ENCODE measurements around the gene PRF1. TPM values are rescaled to one million over a fixed set of nuclear protein-coding genes. Genes with fewer than 3 reads are reported as not detected.
A peak's percentile ranks its signal among the peaks of the same experiment; 100 is the strongest.

The PRF1 gene
- total RNA-seq, 1 experiment from 2014 or later = 0.26 TPM

GRCh38 chr10:70566515-70567290 is 35.8 kb downstream of the PRF1 start:
- Histone ChIP-seq H3K79me2 (ENCODE audit: low read length) (no peaks in the 10 kb centered on the region), H3K36me3 (ENCODE audit: insufficient read depth, low read length) (peaks cover 8% of the 10 kb centered on the region; the same call in 1 of the 2 replicates), H3K9me2 (replicated peaks; ENCODE audit: insufficient read depth, low read length) (no peaks in the 10 kb centered on the region), H3K27me3 (ENCODE audit: low read length) (no peaks in the 10 kb centered on the region), H3K9ac (ENCODE audit: low read length) (no peak overlapping the region), H3K9me3 (ENCODE audit: low read length) (no peaks in the 10 kb centered on the region), H2AFZ (ENCODE audit: low read length) (no peak overlapping the region), H3K4me2 (ENCODE audit: low read depth, low read length, poor library complexity, severe bottlenecking) (no peak overlapping the region), H3K4me3 (ENCODE audit: low read length) (no peak overlapping the region), H4K20me1 (ENCODE audit: insufficient read depth, low read depth, low read length) (peaks cover 15% of the 10 kb centered on the region; the same call in 1 of the 2 replicates), H3K27ac (ENCODE audit: low read length) (no peak overlapping the region), H3K4me1 (ENCODE audit: low read length) (no peaks in the 10 kb centered on the region)
- no peak for DNase-seq

DNA sequence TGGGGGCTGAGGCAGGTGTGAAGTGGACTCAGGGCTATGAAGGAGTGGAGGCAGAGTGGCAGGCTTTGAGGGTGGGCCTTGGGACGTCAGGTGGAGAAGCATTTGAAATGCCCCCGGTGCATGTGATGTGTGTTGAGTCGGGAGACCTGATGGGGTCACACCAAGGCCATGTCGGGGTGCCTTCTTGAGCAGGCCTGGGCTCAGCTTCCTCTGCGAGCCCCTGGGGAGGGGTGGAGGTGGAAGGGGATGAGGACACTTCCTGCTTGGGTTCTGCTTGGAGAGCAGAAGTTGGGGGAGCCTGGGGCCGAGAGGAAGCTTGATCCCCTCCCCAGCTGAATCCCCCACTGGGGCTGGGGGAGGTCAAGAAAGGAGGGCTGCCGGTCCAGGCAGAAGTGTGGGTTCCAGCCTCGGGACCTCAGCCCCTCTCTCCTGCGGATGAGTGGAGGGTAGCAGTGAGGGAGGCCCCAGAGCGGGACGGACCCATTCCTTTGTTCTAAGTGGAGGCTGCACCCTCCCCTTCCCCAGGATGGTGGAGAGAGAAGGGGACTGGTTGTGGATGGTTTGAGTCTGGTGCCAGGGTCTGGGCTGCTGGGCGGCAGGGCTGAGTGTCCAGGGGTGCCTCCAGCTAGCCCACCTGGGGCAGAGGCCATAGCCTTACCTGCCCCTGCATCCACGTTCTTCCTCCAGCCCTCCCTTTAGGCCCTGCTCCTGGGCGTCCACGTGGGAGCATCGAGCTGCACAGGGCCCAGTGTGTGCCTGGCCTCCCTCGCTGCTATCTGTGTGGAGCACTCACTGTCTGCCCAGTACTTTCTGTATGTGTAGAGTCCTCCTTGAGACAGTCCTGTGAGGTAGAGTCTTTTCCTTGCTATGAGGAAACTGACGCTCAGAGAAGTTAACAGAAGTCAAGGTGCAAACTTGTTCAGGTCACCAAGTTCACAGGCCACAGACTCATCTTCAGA is 36.7 kb downstream of the PRF1 start:
- Histone ChIP-seq H3K9me2 (replicated peaks; ENCODE audit: insufficient read depth, low read length) (no peaks in the 10 kb centered on the region), H2AFZ (ENCODE audit: low read length) (no peak overlapping the region), H3K9ac (ENCODE audit: low read length) (no peak overlapping the region), H4K20me1 (ENCODE audit: insufficient read depth, low read depth, low read length) (peaks cover 15% of the 10 kb centered on the region; the same call in 1 of the 2 replicates), H3K79me2 (ENCODE audit: low read length) (no peaks in the 10 kb centered on the region), H3K27ac (ENCODE audit: low read length) (no peak overlapping the region), H3K4me2 (ENCODE audit: low read depth, low read length, poor library complexity, severe bottlenecking) (no peak overlapping the region), H3K4me3 (ENCODE audit: low read length) (no peak overlapping the region), H3K36me3 (ENCODE audit: insufficient read depth, low read length) (peaks cover 8% of the 10 kb centered on the region; the same call in 1 of the 2 replicates), H3K27me3 (ENCODE audit: low read length) (no peaks in the 10 kb centered on the region), H3K4me1 (ENCODE audit: low read length) (no peaks in the 10 kb centered on the region), H3K9me3 (ENCODE audit: low read length) (no peaks in the 10 kb centered on the region)
- DNase-seq = no peak

GRCh38 chr10:70564901-70565351 is 37.6 kb downstream of the PRF1 start:
- no peak overlapping the region for H3K9ac ChIP-seq (ENCODE audit: low read length)
- H3K9me3 ChIP-seq (ENCODE audit: low read length) = no peaks in the 10 kb centered on the region
- H3K4me3 ChIP-seq (ENCODE audit: low read length) = no peak overlapping the region
- H3K27ac ChIP-seq (ENCODE audit: low read length) = no peak overlapping the region
- H3K4me2 ChIP-seq (ENCODE audit: low read depth, low read length, poor library complexity, severe bottlenecking) = no peak overlapping the region
- no peaks in the 10 kb centered on the region for H3K79me2 ChIP-seq (ENCODE audit: low read length)
- no peaks in the 10 kb centered on the region for H3K4me1 ChIP-seq (ENCODE audit: low read length)
- H2AFZ ChIP-seq (ENCODE audit: low read length) = no peak overlapping the region
- peaks cover 11% of the 10 kb centered on the region; the same call in 1 of the 2 replicates for H4K20me1 ChIP-seq (ENCODE audit: insufficient read depth, low read depth, low read length)
- H3K36me3 ChIP-seq (ENCODE audit: insufficient read depth, low read length) = peaks cover 5% of the 10 kb centered on the region; the same call in 1 of the 2 replicates
- no peaks in the 10 kb centered on the region for H3K27me3 ChIP-seq (ENCODE audit: low read length)
- no peaks in the 10 kb centered on the region for H3K9me2 ChIP-seq (replicated peaks; ENCODE audit: insufficient read depth, low read length)
- peak; percentile 70 for DNase-seq

GRCh38 chr10:70564113-70564725 is 38.3 kb downstream of the PRF1 start:
- Histone ChIP-seq H2AFZ (ENCODE audit: low read length) (no peak overlapping the region), H4K20me1 (ENCODE audit: insufficient read depth, low read depth, low read length) (peaks cover 11% of the 10 kb centered on the region; the same call in 1 of the 2 replicates), H3K4me2 (ENCODE audit: low read depth, low read length, poor library complexity, severe bottlenecking) (no peak overlapping the region), H3K36me3 (ENCODE audit: insufficient read depth, low read length) (peaks cover 5% of the 10 kb centered on the region; the same call in 1 of the 2 replicates), H3K79me2 (ENCODE audit: low read length) (no peaks in the 10 kb centered on the region), H3K4me1 (ENCODE audit: low read length) (no peaks in the 10 kb centered on the region), H3K4me3 (ENCODE audit: low read length) (no peak overlapping the region), H3K9me2 (replicated peaks; ENCODE audit: insufficient read depth, low read length) (no peaks in the 10 kb centered on the region), H3K27me3 (ENCODE audit: low read length) (no peaks in the 10 kb centered on the region), H3K9me3 (ENCODE audit: low read length) (no peaks in the 10 kb centered on the region), H3K9ac (ENCODE audit: low read length) (no peak overlapping the region), H3K27ac (ENCODE audit: low read length) (no peak overlapping the region)
- DNase-seq = no peak

GRCh38 chr10:70563230-70563629 is 39.3 kb downstream of the PRF1 start:
- H3K27ac ChIP-seq (ENCODE audit: low read length) = no peak overlapping the region
- no peaks in the 10 kb centered on the region for H3K79me2 ChIP-seq (ENCODE audit: low read length)
- DNase-seq = no peak
- no peaks in the 10 kb centered on the region for H3K27me3 ChIP-seq (ENCODE audit: low read length)
- H2AFZ ChIP-seq (ENCODE audit: low read length) = no peak overlapping the region
- no peaks in the 10 kb centered on the region for H3K9me3 ChIP-seq (ENCODE audit: low read length)
- no peak overlapping the region for H3K9ac ChIP-seq (ENCODE audit: low read length)
- H4K20me1 ChIP-seq (ENCODE audit: insufficient read depth, low read depth, low read length) = peaks cover 7% of the 10 kb centered on the region; the same call in 1 of the 2 replicates
- H3K4me2 ChIP-seq (ENCODE audit: low read depth, low read length, poor library complexity, severe bottlenecking) = no peak overlapping the region
- peaks cover 5% of the 10 kb centered on the region; the same call in 1 of the 2 replicates for H3K36me3 ChIP-seq (ENCODE audit: insufficient read depth, low read length)
- peaks cover 4% of the 10 kb centered on the region; the same call in 1 of the 2 replicates for H3K4me1 ChIP-seq (ENCODE audit: low read length)
- no peaks in the 10 kb centered on the region for H3K9me2 ChIP-seq (replicated peaks; ENCODE audit: insufficient read depth, low read length)
- no peak overlapping the region for H3K4me3 ChIP-seq (ENCODE audit: low read length)

DNA sequence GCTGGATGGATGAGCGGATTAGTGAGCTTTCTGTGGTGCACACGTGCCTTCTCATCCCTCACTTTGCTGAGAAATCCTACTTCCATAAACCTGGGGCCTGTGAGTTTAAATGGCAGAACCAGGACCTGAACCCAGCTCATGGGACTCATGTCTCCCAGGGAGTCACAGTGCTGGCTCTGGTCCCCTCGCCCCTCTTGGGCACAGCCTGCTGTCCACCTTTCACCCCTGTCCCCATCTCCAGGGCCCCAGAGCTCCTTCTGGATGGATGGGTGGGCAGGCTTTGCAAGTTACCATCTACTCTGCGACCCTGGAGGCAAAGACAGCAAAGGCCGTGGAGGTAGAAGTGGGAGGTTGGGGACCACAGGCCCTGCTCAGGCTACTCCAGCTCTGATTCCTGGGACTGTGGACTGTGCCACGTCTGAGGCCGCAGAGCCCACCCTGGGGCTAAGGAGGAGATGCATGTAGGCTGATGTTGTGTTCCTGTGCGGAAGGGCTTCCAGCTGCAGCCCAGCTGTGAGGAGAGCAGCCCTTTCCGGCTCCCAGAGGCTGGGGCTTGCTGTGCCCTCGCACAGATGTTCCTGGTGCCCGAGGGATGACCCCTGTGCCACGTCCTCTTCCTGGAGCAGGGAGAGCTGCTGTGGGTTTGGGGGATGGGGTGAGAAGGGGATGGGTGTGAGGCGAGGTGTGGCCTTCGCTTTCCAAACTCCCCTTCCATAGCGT is 40.3 kb downstream of the PRF1 start:
- no peak overlapping the region for H3K4me3 ChIP-seq (ENCODE audit: low read length)
- H3K9ac ChIP-seq (ENCODE audit: low read length) = no peak overlapping the region
- peaks cover 12% of the 10 kb centered on the region for H3K4me1 ChIP-seq (ENCODE audit: low read length)
- H2AFZ ChIP-seq (ENCODE audit: low read length) = no peak overlapping the region
- no peaks in the 10 kb centered on the region for H4K20me1 ChIP-seq (ENCODE audit: insufficient read depth, low read depth, low read length)
- no peaks in the 10 kb centered on the region for H3K9me3 ChIP-seq (ENCODE audit: low read length)
- no peak overlapping the region for H3K4me2 ChIP-seq (ENCODE audit: low read depth, low read length, poor library complexity, severe bottlenecking)
- no peaks in the 10 kb centered on the region for H3K79me2 ChIP-seq (ENCODE audit: low read length)
- peaks cover under 1% of the 10 kb centered on the region; the same call in 1 of the 2 replicates for H3K36me3 ChIP-seq (ENCODE audit: insufficient read depth, low read length)
- no peak for DNase-seq
- H3K27me3 ChIP-seq (ENCODE audit: low read length) = no peaks in the 10 kb centered on the region
- no peak overlapping the region for H3K27ac ChIP-seq (ENCODE audit: low read length)
- H3K9me2 ChIP-seq (replicated peaks; ENCODE audit: insufficient read depth, low read length) = no peaks in the 10 kb centered on the region

DNA sequence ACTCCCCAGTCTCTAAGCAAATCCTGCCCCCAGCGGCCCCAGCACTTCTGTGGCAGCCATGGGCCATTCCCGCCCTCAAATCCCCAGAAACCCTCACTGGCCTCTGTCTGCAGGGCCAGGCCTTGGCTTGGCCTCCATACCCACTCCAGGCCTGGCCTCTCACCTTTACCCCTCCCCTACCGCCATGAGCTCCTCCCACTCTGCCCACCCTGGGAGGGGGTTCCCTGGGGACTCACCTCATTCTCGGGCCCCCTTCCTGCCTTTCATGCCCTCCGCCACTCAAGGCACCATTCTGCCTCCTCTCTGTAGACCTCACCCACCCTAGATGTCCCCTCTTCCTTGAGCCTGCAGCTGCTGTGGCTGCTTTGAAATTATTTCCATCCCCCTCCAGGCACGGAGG is 41.0 kb downstream of the PRF1 start:
- Histone ChIP-seq H3K4me1 (ENCODE audit: low read length) (peaks cover 16% of the 10 kb centered on the region), H3K4me2 (ENCODE audit: low read depth, low read length, poor library complexity, severe bottlenecking) (no peak overlapping the region), H3K9me3 (ENCODE audit: low read length) (no peaks in the 10 kb centered on the region), H3K27ac (ENCODE audit: low read length) (no peak overlapping the region), H3K36me3 (ENCODE audit: insufficient read depth, low read length) (peaks cover 4% of the 10 kb centered on the region; the same call in 1 of the 2 replicates), H3K4me3 (ENCODE audit: low read length) (no peak overlapping the region), H3K79me2 (ENCODE audit: low read length) (no peaks in the 10 kb centered on the region), H2AFZ (ENCODE audit: low read length) (no peak overlapping the region), H3K9ac (ENCODE audit: low read length) (no peak overlapping the region), H3K9me2 (replicated peaks; ENCODE audit: insufficient read depth, low read length) (no peaks in the 10 kb centered on the region), H3K27me3 (ENCODE audit: low read length) (no peaks in the 10 kb centered on the region), H4K20me1 (ENCODE audit: insufficient read depth, low read depth, low read length) (no peaks in the 10 kb centered on the region)
- no peak for DNase-seq

Measured in Karpas-422 (cell line).